UCSD-AML1 (cell line): ENCODE results near the gene TBC1D8B.

Experiments used
- DNase-seq: peaks from one replicate; lab custom pipeline; 2025; ENCODE audit not compliant: unreplicated experiment; lab: John Stamatoyannopoulos, UW

Gene TBC1D8B

GRCh38 chrX:106897259-106897658 is 94.8 kb downstream of the TBC1D8B start:
- no peak for DNase-seq

GRCh38 chrX:106898462-106898861 is 96.0 kb downstream of the TBC1D8B start:
- no peak for DNase-seq

GRCh38 chrX:106899276-106899675 is 96.8 kb downstream of the TBC1D8B start:
- no peak for DNase-seq

GRCh38 chrX:106899841-106900240 is 97.4 kb downstream of the TBC1D8B start:
- no peak for DNase-seq

GRCh38 chrX:106901341-106901740 is 98.9 kb downstream of the TBC1D8B start:
- no peak for DNase-seq

GRCh38 chrX:106901781-106902219 is 99.3 kb downstream of the TBC1D8B start:
- DNase-seq, result no peak

GRCh38 chrX:106902684-106903083 is 100.2 kb downstream of the TBC1D8B start:
- DNase-seq, result no peak

- DNase-seq, result no peak
Measured at GRCh38 chrX:106903291-106903824, 100.9 kb downstream of the TBC1D8B start, which contains the start of gene RIPPLY1. Gene RIPPLY1 (minus strand): TSS chrX:106903341. CDS start chrX:106903287, 54 bp downstream.

- DNase-seq, result no peak
Measured at GRCh38 chrX:106903856-106904528, 101.5 kb downstream of the TBC1D8B start.

GRCh38 chrX:106905064-106905708 is 102.7 kb downstream of the TBC1D8B start:
- DNase-seq, result no peak

- DNase-seq, result no peak
Measured at GRCh38 chrX:106906361-106906760, 103.9 kb downstream of the TBC1D8B start.

GRCh38 chrX:106912864-106913263 is 110.4 kb downstream of the TBC1D8B start:
- DNase-seq, result no peak

- DNase-seq, result peak; percentile 15
Measured at GRCh38 chrX:106917830-106918500, 115.5 kb downstream of the TBC1D8B start.

GRCh38 chrX:106919932-106920452 is 117.5 kb downstream of the TBC1D8B start, which contains the start of gene CLDN2:
Gene CLDN2 (plus strand): TSS chrX:106920402. CDS start chrX:106928229, 7,827 bp downstream.
- no peak for DNase-seq

GRCh38 chrX:106921637-106922036 is 119.2 kb downstream of the TBC1D8B start:
- DNase-seq, result no peak
